Thyroid gland (tissue), 4 donors: ENCODE measurements around the gene NAIF1. TPM values are rescaled to one million over a fixed set of nuclear protein-coding genes. Genes with fewer than 3 reads are reported as not detected.
"Not testable (repeated sequence)": the region's sequence is repeated elsewhere in the genome, so short reads cannot be mapped to it uniquely, and the experiment has no call there.

Experiments
- DNase-seq, 2 donors: peaks; one replicate each; pipeline ENCODE4 v3.0.0-alpha.2; 2019
- H3K27ac ChIP-seq, 3 donors: fragments of 200-600 bp; sonication (generic); 1 replicate in 2 of 3; 2 replicates in 1 of 3; pipeline ENCODE4 v1.5.1; 2016 to 2019; ENCODE audit warnings: mild to moderate bottlenecking in 1 of 3, moderate library complexity in 1 of 3
- H3K27me3 ChIP-seq: fragments of 200-600 bp; sonication (generic); one replicate; pipeline ENCODE4 v1.5.1; 2019
- H3K36me3 ChIP-seq, 2 donors: fragments of 200-600 bp; sonication (generic); one replicate each; pipeline ENCODE4 v1.5.1; 2016 to 2019
- H3K4me1 ChIP-seq, 2 donors: fragments of 200-600 bp; sonication (generic); one replicate each; pipeline ENCODE4 v1.5.1; 2017 to 2019
- H3K4me3 ChIP-seq, 3 donors: fragments of 200-600 bp; sonication (generic); replicated peaks in 1 of 3; 1 replicate in 2 of 3; 2 replicates in 1 of 3; pipeline ENCODE4 v1.5.1; 2016; ENCODE audit warnings: mild to moderate bottlenecking in 1 of 3
- H3K9me3 ChIP-seq: fragments of 200-600 bp; sonication (generic); one replicate; pipeline ENCODE4 v1.5.1; 2017
- POLR2A ChIP-seq, 2 donors: fragments of 450-650 bp; IDR thresholded peaks; one replicate each; pipeline ENCODE4 v1.6.1; 2017; ENCODE audit warnings: antibody characterized with exemption in 2 of 2, mild to moderate bottlenecking in 2 of 2, moderate library complexity in 1 of 2
- WGBS, 2 donors: methylation state at CpG; one replicate each; pipeline ENCODE4 v1.1.5; 2017; 5-methylcytosine and 5-hydroxymethylcytosine counted together
- intact Hi-C: fragments of 100-400 bp; cut with DNase I; formaldehyde crosslinking; loops from one replicate; pipeline ENCODE4 v1.15.1; 2023
- total RNA-seq, 4 donors: library from RNA; depleted of rRNA; stranded (reverse); fragments of >200 nt; gene quantifications; one replicate each; pipeline ENCODE4 v1.2.3, GENCODE V29; 2016
- TF ChIP-seq, protein P1 (sequence below), 6 experiments: fragments of 200-600 bp in 3 of 6; fragments of 450-650 bp in 3 of 6; sonication (generic) in 3 of 6; IDR thresholded peaks; one replicate each; pipeline ENCODE4 v1.5.1; 2016 to 2019; ENCODE audit warnings: antibody characterized with exemption in 6 of 6, mild to moderate bottlenecking in 2 of 6, inconsistent platforms in 1 of 6, moderate library complexity in 1 of 6

The NAIF1 gene
- total RNA-seq, 4 donors from 2014 or later: 5.3 to 17.2 (median 9.4) TPM

GRCh38 chr9:128077847-128078503, 10.9 kb upstream of the NAIF1 start:
- Histone ChIP-seq H3K27ac (peak overlapping the region; percentile 51 to 93 (median 89)), H3K4me1 (peaks cover 73 to 80% of the 10 kb centered on the region in 2 donors), H3K9me3 (no peaks in the 10 kb centered on the region), H3K27me3 (no peaks in the 10 kb centered on the region), H3K36me3 (no peaks in the 10 kb centered on the region), H3K4me3 (no peak overlapping the region)
- TF ChIP-seq, protein P1, sequence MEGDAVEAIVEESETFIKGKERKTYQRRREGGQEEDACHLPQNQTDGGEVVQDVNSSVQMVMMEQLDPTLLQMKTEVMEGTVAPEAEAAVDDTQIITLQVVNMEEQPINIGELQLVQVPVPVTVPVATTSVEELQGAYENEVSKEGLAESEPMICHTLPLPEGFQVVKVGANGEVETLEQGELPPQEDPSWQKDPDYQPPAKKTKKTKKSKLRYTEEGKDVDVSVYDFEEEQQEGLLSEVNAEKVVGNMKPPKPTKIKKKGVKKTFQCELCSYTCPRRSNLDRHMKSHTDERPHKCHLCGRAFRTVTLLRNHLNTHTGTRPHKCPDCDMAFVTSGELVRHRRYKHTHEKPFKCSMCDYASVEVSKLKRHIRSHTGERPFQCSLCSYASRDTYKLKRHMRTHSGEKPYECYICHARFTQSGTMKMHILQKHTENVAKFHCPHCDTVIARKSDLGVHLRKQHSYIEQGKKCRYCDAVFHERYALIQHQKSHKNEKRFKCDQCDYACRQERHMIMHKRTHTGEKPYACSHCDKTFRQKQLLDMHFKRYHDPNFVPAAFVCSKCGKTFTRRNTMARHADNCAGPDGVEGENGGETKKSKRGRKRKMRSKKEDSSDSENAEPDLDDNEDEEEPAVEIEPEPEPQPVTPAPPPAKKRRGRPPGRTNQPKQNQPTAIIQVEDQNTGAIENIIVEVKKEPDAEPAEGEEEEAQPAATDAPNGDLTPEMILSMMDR (IDR thresholded peaks at IDR 0.05): no peak
- intact Hi-C loops: no loop called here
- 83 to 84% methylated on average over 7 of the region's 7 CpGs for WGBS, 2 donors
- DNase-seq: no peak

- no peaks in the 10 kb centered on the region for H3K36me3 ChIP-seq
- 77 to 82% methylated on average over 7 of the region's 7 CpGs for WGBS, 2 donors
- peak overlapping the region; percentile 93 to 97 (median 95) for H3K27ac ChIP-seq
- intact Hi-C loops: no loop called here
- no peak for DNase-seq
- peaks cover 61 to 76% of the 10 kb centered on the region in 2 donors for H3K4me1 ChIP-seq
- no peak overlapping the region for H3K4me3 ChIP-seq
- no peaks in the 10 kb centered on the region for H3K9me3 ChIP-seq
- no peak for TF ChIP-seq POLR2A (IDR thresholded peaks at IDR 0.05)
- TF ChIP-seq, protein P1 (IDR thresholded peaks at IDR 0.05): no peak
- H3K27me3 ChIP-seq: no peaks in the 10 kb centered on the region
Measured at GRCh38 chr9:128073253-128073886, 6.2 kb upstream of the NAIF1 start.

GRCh38 chr9:128072144-128073021, 5.3 kb upstream of the NAIF1 start:
- Histone ChIP-seq H3K4me3 (no peak overlapping the region), H3K27me3 (no peaks in the 10 kb centered on the region), H3K4me1 (peaks cover 51 to 67% of the 10 kb centered on the region in 2 donors), H3K36me3 (no peaks in the 10 kb centered on the region), H3K9me3 (no peaks in the 10 kb centered on the region), H3K27ac (peak overlapping the region; percentile 93 to 97 (median 95))
- DNase-seq: peak; percentile 92
- intact Hi-C loops: no loop called here
- TF ChIP-seq, protein P1 (IDR thresholded peaks at IDR 0.05): no peak
- TF ChIP-seq POLR2A (IDR thresholded peaks at IDR 0.05): peak in 1 of 2 donors; percentile 45
- WGBS, 2 donors: 7 to 10% methylated on average over 5 of the region's 5 CpGs

- H3K9me3 ChIP-seq, DNase-seq, H3K36me3 ChIP-seq, intact Hi-C loops, H3K27me3 ChIP-seq, H3K4me3 ChIP-seq: not testable (repeated sequence)
- peaks cover 55 to 73% of the 10 kb centered on the region in 2 donors for H3K4me1 ChIP-seq
- peak overlapping the region; percentile 93 to 97 (median 95) for H3K27ac ChIP-seq
- 91 to 94% methylated on average over 12 of the region's 12 CpGs for WGBS, 2 donors
Measured at GRCh38 chr9:128071475-128071874, 4.4 kb upstream of the NAIF1 start.

- Histone ChIP-seq H3K4me3 (no peak overlapping the region), H3K27ac (peak overlapping the region; percentile 93 to 97 (median 95)), H3K4me1 (peaks cover 61 to 79% of the 10 kb centered on the region in 2 donors), H3K9me3 (no peaks in the 10 kb centered on the region), H3K36me3 (no peaks in the 10 kb centered on the region), H3K27me3 (no peaks in the 10 kb centered on the region)
- WGBS, 2 donors: 76 to 84% methylated on average over 7 of the region's 7 CpGs
- TF ChIP-seq POLR2A (IDR thresholded peaks at IDR 0.05): no peak
- TF ChIP-seq, protein P1 (IDR thresholded peaks at IDR 0.05): no peak
- intact Hi-C loops: no loop called here
- DNase-seq: no peak
Measured at GRCh38 chr9:128070874-128071273, 3.8 kb upstream of the NAIF1 start.
